ENCODE results near the gene TACC2. TPM values are rescaled to one million over a fixed set of nuclear protein-coding genes. Genes with fewer than 3 reads are reported as not detected.

Gene TACC2
- total RNA-seq, 6 experiments from 2014 or later: 16.2 to 21.1 (median 18.8) TPM

- no peak for ATAC-seq
Observed at GRCh38 chr10:122178655-122179054, 189.7 kb downstream of the TACC2 start.

GRCh38 chr10:122181041-122181732 is 192.2 kb downstream of the TACC2 start:
- 74% methylated on average over 5 of the region's 5 CpGs for WGBS (ENCODE audit: insufficient coverage, low coverage, low lambda C conversion rate, missing lambda C conversion rate)
- Histone ChIP-seq H3K4me3 (no peak overlapping the region), H3K27ac (no peak overlapping the region), H3K9me3 (no peaks in the 10 kb centered on the region), H3K4me1 (peaks cover 0 to 11% (median 4%) of the 10 kb centered on the region in 4 donors), H3K36me3 (no peaks in the 10 kb centered on the region), H3K27me3 (no peaks in the 10 kb centered on the region)
- TF ChIP-seq CTCF (IDR thresholded peaks at IDR 0.05): no peak
- TF ChIP-seq POLR2A (IDR thresholded peaks at IDR 0.05): no peak
- DNase-seq: no peak
- no peak for ATAC-seq
- intact Hi-C loops (cut with DNase I): no loop called here

More at GRCh38 chr10:122178655-122179054, 189.7 kb downstream of the TACC2 start:
- Histone ChIP-seq H3K4me3 (no peak overlapping the region), H3K27ac (no peak overlapping the region), H3K27me3 (no peaks in the 10 kb centered on the region), H3K9me3 (no peaks in the 10 kb centered on the region), H3K4me1 (peaks cover 0 to 13% (median 4%) of the 10 kb centered on the region in 4 donors), H3K36me3 (no peaks in the 10 kb centered on the region)
- WGBS (ENCODE audit: insufficient coverage, low coverage, low lambda C conversion rate, missing lambda C conversion rate): 88% methylated on average over 3 of the region's 3 CpGs
- intact Hi-C loops (cut with DNase I): no loop called here
- no peak for DNase-seq
- TF ChIP-seq CTCF (IDR thresholded peaks at IDR 0.05) (no peak), POLR2A (IDR thresholded peaks at IDR 0.05) (no peak)

GRCh38 chr10:122181876-122182275 is 192.9 kb downstream of the TACC2 start:
- Histone ChIP-seq H3K27me3 (no peaks in the 10 kb centered on the region), H3K4me3 (no peak overlapping the region), H3K9me3 (no peaks in the 10 kb centered on the region), H3K4me1 (peaks cover 0 to 5% (median 2%) of the 10 kb centered on the region in 4 donors), H3K36me3 (no peaks in the 10 kb centered on the region), H3K27ac (no peak overlapping the region)
- no peak for ATAC-seq
- DNase-seq: no peak
- no peak for TF ChIP-seq CTCF (IDR thresholded peaks at IDR 0.05)
- TF ChIP-seq POLR2A (IDR thresholded peaks at IDR 0.05): no peak
- 37% methylated on average over 2 of the region's 4 CpGs for WGBS (ENCODE audit: insufficient coverage, low coverage, low lambda C conversion rate, missing lambda C conversion rate)
- intact Hi-C loops (cut with DNase I): no loop called here

- intact Hi-C loops (cut with DNase I): no loop called here
- Histone ChIP-seq H3K9me3 (no peaks in the 10 kb centered on the region), H3K27ac (no peak overlapping the region), H3K4me3 (no peak overlapping the region), H3K27me3 (no peaks in the 10 kb centered on the region), H3K4me1 (peaks cover 0 to 5% (median 2%) of the 10 kb centered on the region in 4 donors), H3K36me3 (no peaks in the 10 kb centered on the region)
- ATAC-seq: no peak
- DNase-seq: no peak
- TF ChIP-seq POLR2A (IDR thresholded peaks at IDR 0.05) (no peak), CTCF (IDR thresholded peaks at IDR 0.05) (no peak)
- 94% methylated on average over 5 of the region's 6 CpGs for WGBS (ENCODE audit: insufficient coverage, low coverage, low lambda C conversion rate, missing lambda C conversion rate)
Observed at GRCh38 chr10:122182308-122182707, 193.3 kb downstream of the TACC2 start.
